HG03520 (cell line): ENCODE measurements around the gene SPTLC1.
"Not testable (repeated sequence)": the region's sequence is repeated elsewhere in the genome, so short reads cannot be mapped to it uniquely, and the experiment has no call there.

Experiments
- ATAC-seq: cut with Tn5 transposase; IDR thresholded peaks from one replicate; pipeline ENCODE4 v1.9.1; 2021; ENCODE audit warnings: mild to moderate bottlenecking, moderate library complexity; ENCODE audit not compliant: unreplicated experiment

SPTLC1 gene

GRCh38 chr9:92115071-92115858, at the start of gene SPTLC1:
Gene SPTLC1 (minus strand): TSS chr9:92115413. CDS start chr9:92115370, 43 bp downstream.
- peak; percentile 95 for ATAC-seq

- no peak for ATAC-seq
Measured at GRCh38 chr9:92164975-92165374, 49.8 kb upstream of the SPTLC1 start.

- no peak for ATAC-seq
Measured at GRCh38 chr9:92164490-92164889, 49.3 kb upstream of the SPTLC1 start.

GRCh38 chr9:92163276-92163675, 48.1 kb upstream of the SPTLC1 start:
- ATAC-seq = no peak

GRCh38 chr9:92160786-92161185, 45.6 kb upstream of the SPTLC1 start:
- no peak for ATAC-seq

GRCh38 chr9:92159058-92159457, 43.8 kb upstream of the SPTLC1 start:
- no peak for ATAC-seq

- no peak for ATAC-seq
Measured at GRCh38 chr9:92158097-92158601, 42.9 kb upstream of the SPTLC1 start.

- ATAC-seq = not testable (repeated sequence)
Measured at GRCh38 chr9:92155736-92156135, 40.5 kb upstream of the SPTLC1 start.

GRCh38 chr9:92155221-92155620, 40.0 kb upstream of the SPTLC1 start:
- ATAC-seq = no peak

- not testable (repeated sequence) for ATAC-seq
Measured at GRCh38 chr9:92153466-92154415, 38.5 kb upstream of the SPTLC1 start.

GRCh38 chr9:92151691-92152393, 36.6 kb upstream of the SPTLC1 start:
- ATAC-seq = no peak

- ATAC-seq = not testable (repeated sequence)
Measured at GRCh38 chr9:92150501-92151470, 35.6 kb upstream of the SPTLC1 start.

- ATAC-seq = no peak
Measured at GRCh38 chr9:92147852-92148180, 32.6 kb upstream of the SPTLC1 start.

- ATAC-seq = peak; percentile 69
Measured at GRCh38 chr9:92147030-92147851, 32.0 kb upstream of the SPTLC1 start.

GRCh38 chr9:92146610-92147009, 31.4 kb upstream of the SPTLC1 start:
- no peak for ATAC-seq

- ATAC-seq = not testable (repeated sequence)
Measured at GRCh38 chr9:92145784-92146183, 30.6 kb upstream of the SPTLC1 start.

- no peak for ATAC-seq
Measured at GRCh38 chr9:92142329-92142728, 27.1 kb upstream of the SPTLC1 start.

- no peak for ATAC-seq
Measured at GRCh38 chr9:92141144-92142129, 26.2 kb upstream of the SPTLC1 start.
